HG03571 (cell line): Measurements from ENCODE around the gene TAC4.

ENCODE experiments used
- ATAC-seq: cut with Tn5 transposase; IDR thresholded peaks from one replicate; pipeline ENCODE4 v1.9.1; 2021; ENCODE audit not compliant: unreplicated experiment

Gene TAC4

GRCh38 chr17:49873466-49873865 lies 25.6 kb upstream of the TAC4 start:
- ATAC-seq: no peak

GRCh38 chr17:49872754-49873377 lies 25.0 kb upstream of the TAC4 start:
- no peak for ATAC-seq

DNA sequence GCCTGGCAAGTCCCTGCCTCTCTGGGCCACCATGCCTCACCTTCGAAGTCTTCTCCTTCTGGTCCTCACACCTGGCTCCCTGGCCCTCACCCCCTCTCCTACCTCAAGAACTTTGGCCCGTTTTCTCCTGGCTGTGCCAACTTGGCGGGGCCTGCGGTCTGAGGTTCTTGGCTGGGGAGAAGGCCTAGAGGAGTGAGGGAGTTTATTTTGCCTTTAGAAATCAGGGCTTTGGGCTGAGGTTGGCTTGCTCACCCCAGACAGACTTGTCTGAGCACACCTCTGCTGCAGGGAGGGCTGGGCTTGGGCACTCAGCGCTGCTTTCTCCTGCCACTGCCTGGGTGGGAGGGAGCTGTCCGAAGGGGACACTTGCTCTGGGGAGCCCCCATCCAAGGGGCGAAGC lies 23.3 kb upstream of the TAC4 start:
- no peak for ATAC-seq

DNA sequence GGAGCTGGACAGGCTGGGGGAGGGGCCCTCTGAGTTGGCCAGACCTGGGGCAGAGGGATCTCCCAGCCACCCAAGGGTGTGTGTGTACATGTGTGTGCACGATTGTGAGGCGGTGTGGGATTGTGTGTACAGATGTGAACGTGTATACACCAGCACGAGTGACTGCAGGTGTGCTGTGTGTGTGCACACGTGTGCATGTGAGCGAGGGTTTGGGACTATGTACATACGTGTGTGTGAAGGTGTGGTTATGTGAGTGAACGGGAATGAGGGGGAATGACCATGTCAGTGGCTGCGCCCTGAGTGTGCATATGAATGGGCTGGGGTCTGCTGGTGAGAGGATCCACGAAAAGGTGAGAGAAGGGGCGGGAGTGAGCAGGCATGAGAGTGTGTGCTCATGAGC lies 22.4 kb upstream of the TAC4 start:
- no peak for ATAC-seq

DNA sequence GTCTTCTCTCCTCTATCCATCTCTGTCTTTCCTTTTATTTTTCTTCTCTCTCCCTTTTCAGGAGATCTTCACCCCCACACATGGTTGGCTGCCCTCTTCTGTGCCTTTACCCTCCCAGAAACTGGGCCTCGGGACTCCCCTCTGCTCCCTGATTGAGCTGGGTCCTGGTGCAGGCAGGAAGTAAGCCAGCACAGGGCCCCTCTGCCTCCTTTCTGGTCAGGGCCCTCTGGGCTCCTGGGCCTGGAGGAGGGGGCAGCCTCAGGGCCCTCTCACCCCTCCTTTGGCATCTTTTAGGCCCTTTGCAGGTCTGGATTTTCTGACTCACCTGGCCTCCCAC lies 21.1 kb upstream of the TAC4 start:
- ATAC-seq: no peak

GRCh38 chr17:49866882-49867413 lies 19.1 kb upstream of the TAC4 start:
- no peak for ATAC-seq

DNA sequence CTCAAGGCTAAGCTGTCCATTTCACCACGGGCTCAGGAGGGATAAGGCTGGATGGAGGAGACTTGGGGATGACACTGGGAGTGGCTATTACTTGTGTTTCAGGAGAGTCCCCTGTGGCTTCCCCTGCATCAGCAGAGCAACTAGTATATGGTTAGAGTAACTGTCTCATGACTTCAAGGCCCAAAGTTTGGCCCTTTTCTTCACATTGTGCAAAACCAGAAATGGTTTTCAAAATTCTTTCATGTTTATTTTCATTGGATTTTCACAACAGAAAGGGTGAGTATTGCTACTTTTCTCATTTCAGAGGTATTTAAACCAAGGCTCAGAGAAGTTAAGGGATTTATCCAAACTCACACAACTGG lies 18.1 kb upstream of the TAC4 start:
- no peak for ATAC-seq

DNA sequence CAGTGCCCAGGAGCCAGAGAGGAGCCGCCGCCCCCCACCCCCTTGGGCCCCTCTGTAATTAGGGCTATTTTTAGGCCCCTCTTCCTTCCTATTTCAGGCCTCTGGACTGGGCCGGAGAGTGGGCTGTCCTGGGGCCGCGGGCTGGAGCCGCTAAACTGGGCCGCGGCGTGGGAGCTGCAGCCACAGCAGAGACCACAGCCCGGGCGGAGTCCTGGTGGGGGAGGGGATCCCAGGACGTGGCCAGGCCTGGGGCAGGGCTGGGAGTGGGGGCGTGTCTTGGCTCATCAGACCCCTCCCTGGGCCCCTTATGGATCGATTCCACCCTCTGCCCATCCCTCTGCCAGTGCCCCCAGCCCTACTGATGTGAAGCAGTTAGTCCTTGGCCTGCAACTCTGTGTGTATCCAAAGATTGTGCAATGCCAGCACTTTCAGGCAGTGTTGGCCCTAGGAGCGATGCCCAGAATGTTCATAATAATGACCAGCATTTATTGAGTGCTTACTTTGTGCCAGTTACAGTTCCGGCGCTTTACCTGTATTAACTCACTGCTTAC lies 15.0 kb upstream of the TAC4 start:
- no peak for ATAC-seq

GRCh38 chr17:49861150-49861884 lies 13.4 kb upstream of the TAC4 start:
- ATAC-seq: no peak

DNA sequence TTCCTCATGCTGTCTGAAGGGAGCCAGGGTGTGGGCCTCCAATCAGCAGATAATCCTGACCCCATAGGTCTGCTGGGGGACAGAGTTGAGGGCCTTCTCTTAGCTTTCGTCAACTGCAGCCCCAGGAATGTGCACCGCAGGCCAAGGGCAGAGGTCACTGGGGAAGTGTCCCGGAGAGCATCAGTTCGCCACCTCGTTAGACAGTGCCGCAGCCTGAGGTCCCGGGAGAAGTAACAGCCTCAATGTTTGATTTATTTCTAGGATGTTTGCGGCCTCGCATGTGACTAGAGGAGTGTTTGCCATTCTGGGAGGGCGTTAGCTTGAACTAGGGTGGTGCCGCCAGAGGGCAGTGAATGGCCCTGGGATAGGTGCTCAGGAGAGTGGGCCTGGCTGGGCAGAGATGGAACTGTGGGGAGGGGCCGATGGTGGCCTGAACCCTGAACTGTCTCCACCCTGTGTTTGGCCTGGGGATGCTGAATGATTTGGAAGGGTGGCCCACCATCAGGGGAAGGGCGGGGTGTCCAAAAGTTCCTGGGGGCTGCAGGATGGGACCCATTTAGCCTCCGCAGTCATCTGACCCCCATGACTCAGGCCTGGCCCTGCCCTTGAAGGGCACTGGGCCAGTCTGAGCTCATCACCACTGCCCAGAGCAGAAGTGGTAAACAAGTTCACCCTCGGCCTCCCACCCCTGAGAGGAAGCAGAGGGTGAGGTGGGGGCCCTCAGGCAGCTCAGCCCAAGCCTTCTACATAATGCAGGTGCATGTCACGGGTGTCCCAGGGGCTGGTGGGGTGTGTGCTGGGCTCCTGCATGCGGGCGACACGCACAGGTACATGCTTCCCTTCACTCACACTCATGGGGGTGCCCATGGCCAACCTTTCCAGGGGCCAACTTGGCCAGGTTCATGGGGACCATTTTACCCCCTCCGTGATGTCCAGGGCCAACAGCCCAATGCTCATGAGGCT lies 12.4 kb upstream of the TAC4 start:
- no peak for ATAC-seq

DNA sequence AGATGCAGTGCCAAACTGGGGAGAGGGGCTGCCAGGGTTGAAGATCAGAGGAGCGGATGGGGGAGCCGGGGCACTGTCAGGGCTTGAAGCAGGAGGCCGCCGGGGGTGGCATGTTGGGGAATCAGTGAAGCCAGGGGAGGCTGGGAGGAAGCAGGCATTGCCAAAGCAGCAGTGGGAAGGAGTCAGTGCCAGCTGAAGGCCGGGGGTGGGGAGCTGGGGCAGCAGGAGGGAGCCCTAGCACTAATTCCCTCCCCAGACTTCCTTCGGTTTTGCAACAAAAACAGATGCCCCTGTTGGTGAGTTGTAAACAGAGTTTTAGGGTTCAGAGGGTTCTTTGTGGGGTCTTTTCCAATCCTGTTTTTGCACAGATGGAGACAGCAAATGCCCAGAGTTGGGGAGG lies 10.9 kb upstream of the TAC4 start:
- no peak for ATAC-seq

DNA sequence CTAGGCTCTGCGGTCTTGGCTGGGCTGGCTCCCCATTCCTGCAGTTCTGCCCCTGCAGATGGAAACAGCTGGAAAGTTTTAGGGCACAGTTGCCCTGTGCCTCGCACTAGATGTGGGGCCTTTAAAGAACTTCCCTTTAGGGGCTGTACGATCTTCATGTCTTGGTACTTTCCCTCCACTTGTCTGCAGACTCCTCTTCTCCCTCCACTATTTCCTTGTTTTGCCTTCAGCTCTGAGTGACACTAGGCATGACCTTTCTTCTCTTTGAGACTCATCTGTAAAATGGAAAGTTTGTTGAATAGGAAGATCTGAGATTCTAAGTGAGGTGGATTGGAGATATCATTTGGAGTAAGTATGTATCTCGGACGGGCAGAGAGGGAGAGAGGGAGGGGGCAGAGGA lies 6.3 kb upstream of the TAC4 start:
- ATAC-seq: no peak

DNA sequence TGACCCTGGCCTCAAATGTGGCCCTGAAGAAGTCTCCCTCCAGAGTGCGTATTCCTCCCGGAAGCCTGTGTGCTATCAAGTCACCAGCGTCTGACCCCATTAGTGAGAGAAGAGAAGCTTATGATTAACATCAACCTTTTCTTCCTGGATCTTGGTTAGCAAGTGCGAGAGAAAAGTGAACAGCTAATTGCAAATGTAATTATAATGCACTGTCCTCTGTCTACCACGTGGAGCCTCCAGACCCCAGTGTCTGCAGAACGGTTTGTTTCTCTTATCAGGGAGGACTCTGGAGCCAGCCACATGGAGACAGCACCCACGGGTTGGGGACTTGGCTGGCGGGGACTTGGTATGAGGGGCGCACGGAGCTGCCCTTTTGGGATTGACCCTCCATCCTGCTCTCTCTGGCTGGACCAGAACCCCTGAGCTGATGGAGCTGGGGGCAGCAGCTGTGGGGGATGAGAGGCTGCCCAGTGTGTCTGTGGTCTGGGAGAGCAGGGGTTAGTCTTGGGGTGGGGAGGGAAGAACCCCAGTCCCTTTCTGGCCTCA lies 5.7 kb upstream of the TAC4 start:
- ATAC-seq: no peak

- no peak for ATAC-seq
Measured at GRCh38 chr17:49851387-49852291, 3.8 kb upstream of the TAC4 start.

GRCh38 chr17:49850772-49851386 lies 3.0 kb upstream of the TAC4 start:
- ATAC-seq: no peak

DNA sequence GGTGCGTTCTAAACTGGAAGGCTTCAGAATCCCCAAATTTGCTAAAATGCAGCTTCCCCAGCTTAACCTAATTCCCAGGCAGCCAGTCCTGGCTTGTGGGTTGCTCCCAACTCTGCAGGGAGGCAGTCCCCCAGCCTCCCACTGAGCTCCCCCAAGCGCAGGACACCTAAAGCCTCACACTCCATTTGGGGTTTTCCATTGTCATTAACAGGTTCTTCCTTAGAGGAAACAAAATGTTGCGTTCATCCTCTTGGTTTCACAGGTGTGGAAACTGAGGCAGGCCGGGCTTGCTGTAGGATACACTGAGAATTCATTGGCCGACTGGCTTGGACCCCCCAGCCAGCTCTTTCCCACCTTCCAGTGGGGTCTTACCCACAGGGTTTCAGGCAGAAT lies 2.3 kb upstream of the TAC4 start:
- ATAC-seq: no peak

- no peak for ATAC-seq
Measured at GRCh38 chr17:49848739-49849138, 870 bp upstream of the TAC4 start.

DNA sequence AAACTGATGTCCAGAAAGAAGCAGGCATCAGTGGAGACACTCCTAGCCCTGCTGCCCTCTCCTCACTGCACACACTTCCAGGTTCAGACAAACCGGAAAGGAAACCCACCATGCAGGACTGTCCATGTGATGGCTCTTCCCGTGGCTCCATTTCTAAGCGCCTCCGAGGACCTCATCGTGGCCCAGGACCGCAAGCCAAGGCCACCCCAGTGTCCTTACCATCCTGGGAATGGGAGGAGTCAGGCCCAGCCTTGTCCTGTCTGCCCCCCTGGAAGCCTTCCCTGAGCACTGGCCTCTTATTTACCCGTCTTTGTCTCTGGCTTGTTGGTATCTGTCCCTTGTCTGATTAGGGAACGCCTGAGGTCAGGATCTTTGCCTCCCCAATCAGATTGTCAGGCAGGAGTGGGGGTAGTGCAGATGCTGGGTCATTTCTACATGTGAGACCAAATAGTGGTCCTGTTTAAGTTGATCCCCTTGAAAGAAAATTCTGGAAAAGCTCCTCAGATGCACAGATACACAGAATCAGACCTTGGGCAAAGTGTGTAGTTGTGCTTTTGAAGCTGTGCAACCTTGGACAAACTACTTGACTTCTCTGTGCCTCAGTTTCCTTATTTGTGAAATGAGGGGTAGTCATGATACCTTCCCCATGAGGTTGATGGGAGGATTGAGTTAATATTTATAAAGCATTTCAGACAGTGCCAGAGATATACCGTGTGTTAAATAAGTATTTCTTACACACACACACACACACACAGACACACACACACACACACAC lies 744 bp downstream of the TAC4 start:
- ATAC-seq: no peak

GRCh38 chr17:49845321-49845720 lies 2.5 kb downstream of the TAC4 start:
- ATAC-seq: no peak
